Activated T-cell treated with anti-CD3 and anti-CD28 coated beads, Interleukin-2, amount 50 U/mL, for 48 hours (primary cell): ENCODE data around the gene CRYGN.

Source experiments
- DNase-seq, 2 experiments: peaks; one replicate each; pipeline ENCODE4 v3.0.0-alpha.2; 2020

CRYGN gene

GRCh38 chr7:151438864-151439601, 908 bp downstream of the CRYGN start:
- DNase-seq: no peak

DNA sequence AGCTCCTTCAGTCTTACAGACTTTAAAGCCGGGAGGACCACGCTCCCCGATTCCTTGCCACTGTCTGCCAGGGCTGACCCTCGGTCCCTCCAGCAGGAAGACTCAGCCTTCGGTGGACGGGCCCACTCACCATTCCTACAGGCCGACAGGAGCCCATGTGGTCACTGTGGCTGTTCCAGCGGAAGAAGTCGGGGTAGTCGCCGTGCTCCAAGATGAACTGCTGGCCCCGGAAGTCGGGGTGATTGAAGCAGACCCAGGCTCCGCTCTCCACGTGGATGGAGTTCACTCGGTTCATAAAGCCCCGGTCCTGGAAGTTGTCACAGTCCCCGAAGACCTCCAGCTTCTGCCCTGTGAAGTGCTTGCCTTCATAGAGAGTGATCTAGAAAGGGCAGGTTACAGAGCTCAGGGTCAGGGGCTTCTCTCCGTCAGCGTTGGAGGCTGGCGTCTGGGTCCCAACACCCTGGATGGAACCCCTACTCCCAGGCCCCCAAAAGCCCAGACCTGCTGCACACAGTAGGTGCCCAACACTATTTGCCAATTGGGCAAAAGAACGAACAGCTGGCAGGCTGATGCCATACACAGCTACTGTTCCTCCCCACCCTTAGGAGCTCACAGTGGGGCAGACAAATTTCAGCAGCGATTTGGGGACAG, 1.9 kb downstream of the CRYGN start:
- DNase-seq: no peak

- DNase-seq: no peak
Measured at GRCh38 chr7:151437159-151437553, 2.8 kb downstream of the CRYGN start.

- no peak for DNase-seq
Measured at GRCh38 chr7:151436446-151437158, 3.3 kb downstream of the CRYGN start.

DNA sequence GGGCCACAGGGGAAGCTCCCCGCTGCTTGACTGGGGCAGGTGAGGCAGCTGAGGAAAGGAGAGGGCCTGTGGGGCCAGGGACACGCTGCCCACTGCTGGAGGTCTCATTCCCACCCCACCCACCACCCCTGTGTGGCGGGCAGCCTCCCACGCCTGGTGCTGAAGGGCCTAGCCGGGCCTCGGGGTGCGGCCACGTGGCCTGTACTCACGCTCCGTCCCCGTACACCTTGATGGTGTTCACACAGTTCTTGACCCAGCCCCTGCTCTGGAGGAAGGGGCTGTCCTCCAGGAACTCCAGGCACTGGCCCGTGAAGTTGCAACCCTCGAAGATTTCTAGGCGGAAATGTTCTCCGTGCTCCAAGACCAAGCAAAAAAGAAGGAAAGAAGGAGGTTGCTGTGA, 4.0 kb downstream of the CRYGN start:
- no peak for DNase-seq

DNA sequence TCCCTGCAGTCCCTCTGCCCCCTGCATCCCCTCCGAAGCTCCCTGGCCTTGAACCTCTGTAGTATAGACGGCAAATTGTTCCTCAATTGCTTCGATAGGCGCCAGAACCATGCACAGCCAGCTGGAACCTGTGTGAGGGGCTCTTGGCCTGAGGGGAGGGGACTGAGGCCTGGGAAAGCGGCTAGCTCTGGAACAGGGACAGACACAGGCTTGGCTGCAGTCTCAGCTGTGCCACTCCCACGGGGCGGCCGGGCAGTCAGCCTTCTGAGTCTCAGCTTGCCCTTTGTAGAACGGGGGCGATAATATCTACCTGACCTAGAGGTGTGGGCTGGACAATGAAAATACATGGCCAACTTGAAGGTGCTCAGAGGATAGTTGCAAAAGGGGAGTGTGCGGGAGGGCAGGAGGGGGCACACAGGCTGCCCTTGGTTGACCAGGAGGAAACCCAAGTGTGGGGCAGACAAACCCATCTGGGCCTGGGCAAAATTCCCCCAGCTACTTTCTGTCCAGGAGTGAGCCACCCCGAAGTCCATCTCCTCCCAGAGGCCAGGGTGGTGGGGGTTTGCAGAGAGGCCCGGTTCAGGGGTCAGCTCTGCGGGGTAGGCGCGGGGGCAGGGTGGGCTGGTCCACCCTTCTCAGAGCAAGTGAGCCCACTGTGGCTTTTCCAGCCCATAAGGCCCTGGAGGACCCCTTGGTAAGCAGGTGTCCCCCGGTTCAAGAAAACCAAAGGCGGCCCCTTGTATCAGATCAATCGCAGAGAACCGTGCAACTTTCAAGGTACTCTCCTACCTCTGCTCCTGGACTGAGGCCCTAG, 4.6 kb downstream of the CRYGN start:
- no peak for DNase-seq

DNA sequence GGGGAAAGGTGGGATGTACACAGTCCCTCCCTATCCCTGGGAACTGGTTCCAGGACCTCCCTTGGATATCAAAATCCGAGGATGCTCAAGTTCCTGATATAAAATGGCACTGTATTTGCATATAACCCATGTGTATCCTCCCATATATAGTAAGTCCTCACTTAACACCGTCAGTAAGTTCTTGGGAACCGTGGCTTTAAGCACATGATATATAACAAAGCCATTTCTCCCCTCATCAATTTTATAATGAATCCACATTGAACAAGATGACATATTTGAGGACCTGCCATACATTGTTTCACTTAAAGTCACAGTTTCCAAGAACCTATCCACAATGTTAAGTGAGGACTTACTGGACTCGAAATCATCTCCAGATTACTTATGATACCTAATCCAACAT, 5.4 kb downstream of the CRYGN start:
- no peak for DNase-seq

DNA sequence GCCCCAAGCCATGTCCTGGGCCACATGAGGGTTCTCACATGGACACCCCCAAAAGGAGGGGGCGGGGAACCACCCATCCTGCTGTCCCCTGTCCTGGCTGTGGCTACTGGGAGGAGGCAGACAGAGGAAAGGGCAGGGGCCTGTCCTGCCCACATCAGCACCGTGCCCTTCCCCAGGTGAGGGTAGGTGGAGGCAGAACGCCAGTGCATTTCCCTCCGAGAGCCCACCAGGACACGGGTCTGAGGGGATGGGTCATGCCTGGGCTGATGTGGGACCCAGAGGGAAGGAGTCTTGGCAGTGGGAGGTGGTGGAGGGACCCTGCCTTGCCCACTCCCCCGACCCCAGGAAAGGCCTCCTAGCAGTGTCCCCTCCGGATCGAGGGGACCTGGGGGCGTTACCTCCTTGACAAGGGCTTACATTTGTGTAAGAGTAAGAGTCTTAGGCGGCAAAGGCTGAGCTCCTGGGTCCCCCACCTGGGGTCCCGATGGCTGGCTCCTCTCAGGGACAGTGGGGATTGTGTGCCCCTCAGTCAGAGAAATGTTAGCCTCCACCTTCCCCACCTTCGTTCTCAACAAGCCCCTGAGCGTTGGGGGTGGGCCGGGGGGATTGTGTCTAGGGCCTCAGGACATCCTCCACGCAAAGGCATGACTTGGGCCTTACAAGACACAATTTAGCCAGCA, 6.1 kb downstream of the CRYGN start:
- no peak for DNase-seq

GRCh38 chr7:151432658-151433521, 7.1 kb downstream of the CRYGN start:
- DNase-seq: peak; percentile 73 to 78

DNA sequence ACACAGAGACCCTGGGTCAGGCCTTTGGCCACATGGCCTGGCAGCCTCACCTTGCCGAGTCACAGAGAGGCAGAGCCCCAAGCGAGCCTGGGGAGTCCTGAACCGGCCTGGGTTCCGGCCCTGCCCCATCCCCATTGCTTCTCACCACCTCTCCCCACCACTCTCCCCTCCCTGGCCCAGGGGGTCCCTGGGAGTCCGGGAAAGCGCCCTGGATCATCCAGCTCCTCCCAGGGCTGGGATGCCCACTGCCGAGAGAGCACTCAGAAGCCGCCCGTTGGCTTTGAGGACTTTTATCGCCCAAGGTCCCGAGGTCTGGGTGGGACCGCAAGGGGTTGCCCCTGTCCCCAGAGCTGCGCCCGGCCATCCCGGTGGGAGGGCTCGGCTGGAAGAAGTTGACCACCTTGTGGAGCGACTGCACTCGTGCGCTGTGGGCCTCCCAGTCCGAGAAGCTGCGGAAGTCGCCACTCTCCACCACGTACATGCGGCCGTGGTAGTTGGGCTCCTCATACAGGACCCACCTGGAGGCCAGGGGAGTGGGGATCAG, 8.1 kb downstream of the CRYGN start:
- DNase-seq: no peak

DNA sequence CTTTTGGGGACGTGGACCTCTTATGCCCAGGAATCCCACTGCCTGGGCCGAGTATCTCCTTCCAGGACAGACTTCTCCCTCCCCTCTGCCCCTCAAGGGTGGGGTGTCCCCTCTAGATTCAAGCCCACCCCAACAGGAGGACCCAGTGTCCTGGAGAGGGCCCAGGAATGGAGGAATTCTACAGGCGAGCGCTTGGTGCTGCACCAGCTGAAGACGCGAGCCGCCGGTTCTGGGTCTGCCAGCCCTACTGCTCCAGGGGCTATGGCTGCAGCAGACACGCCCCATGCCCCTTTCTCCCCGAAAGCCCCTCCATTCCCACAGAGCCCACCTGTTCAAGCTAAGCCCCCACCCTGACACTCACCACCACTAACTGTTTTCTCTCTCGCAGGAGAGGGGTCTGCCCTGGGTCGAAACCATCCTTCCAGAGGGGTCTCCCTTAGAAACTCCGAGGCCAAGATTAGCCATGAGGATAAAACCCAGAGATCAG, 8.6 kb downstream of the CRYGN start:
- DNase-seq: no peak

- no peak for DNase-seq
Measured at GRCh38 chr7:151430391-151431205, 9.3 kb downstream of the CRYGN start.

DNA sequence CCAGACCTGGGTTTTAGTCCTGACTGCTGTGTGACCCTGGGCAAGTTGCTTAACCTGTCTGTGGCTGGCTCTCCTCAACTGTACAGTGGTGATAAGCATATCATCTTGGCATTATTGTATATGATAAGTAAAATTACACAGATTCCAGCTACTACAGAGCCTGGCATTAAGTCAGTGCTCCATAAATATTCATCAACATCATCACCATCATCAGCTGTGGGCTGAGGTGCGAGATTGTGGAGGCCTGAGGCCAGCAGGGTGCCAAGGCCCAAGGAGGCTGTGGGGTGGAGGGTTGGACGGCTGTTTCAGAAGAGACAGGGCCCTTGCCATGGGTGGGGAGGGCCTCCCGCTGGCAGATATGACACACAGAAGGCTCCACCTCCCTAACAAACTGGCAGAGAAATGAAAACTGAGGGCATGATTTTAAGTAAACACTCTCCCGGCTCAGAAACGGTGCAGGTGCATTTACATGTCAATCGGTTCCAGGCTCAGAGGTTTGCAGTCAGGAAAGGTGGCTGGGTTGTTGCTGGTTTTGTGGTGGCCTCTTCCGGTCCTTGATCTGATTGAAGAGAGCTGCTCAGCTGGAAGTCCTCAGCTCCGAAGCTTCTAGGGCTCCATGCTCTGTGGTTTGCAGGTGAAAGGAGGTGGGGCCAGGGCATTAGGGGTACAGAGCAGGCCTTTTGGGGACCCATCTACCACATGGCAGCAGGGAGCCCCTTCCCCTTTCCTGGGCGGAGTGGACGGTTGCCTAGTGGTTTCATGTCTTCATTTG, 10.2 kb downstream of the CRYGN start:
- peak in 1 of 2 experiments; percentile 49 for DNase-seq

DNA sequence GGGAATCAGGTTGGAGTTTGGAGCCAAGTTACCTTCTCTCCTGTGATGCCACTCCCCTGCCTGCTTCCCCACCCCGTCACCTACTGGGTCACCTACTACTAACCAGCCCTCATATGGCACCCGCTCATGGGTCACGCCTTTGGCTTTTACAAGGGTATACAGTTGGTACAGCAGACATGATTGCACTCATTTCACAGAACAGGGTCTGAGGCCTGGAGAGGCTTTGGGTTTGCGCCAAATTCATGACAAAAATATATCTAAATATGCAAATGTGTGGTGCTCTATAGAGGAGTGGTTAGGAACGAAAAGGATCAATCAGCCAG, 10.7 kb downstream of the CRYGN start:
- DNase-seq: no peak

- no peak for DNase-seq
Measured at GRCh38 chr7:151428378-151429236, 11.3 kb downstream of the CRYGN start.

DNA sequence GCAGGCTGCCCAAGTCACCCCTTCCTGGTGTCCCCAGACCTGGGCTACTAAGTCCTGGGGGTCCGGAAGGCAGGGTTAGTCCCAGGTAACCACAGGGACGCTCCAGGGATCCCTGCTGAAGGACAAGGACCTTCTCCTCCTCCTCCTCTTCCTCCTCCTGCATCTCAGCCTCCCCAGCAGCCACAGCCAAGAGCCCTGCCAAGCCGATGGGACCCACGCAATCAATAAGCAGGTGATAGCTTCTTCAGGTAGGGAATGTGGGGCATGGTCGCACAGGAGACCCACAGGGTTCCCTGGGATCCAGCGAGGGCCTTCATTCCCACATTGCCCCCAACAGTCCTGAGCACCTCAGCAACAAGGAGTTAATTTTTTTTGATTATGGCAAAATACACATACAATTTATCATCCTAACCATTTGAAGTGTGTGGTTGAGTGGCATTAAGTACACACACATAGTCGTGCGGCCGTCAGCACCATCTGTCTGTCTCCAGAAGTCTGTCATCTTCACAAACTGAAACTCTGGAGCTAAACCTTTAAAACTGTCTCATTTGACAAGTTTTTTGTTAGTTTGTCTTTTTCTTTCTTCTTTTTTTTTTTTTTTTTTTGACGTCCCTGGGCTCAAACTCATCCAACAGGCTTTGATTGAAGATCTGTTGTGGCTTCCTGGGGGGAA, 12.1 kb downstream of the CRYGN start:
- DNase-seq: no peak

- no peak for DNase-seq
Measured at GRCh38 chr7:151426904-151427704, 12.8 kb downstream of the CRYGN start.
